Retinal pigment epithelial cell (primary cell): Measurements from ENCODE around the gene CCDC66.

Experiments
- DNase-seq: peaks from one replicate; pipeline ENCODE4 v3.0.0-alpha.2; 2010; ENCODE audit warnings: low read depth
- H3K4me3 ChIP-seq: 2 replicates; pipeline ENCODE4 v1.5.1; 2011; ENCODE audit warnings: mild to moderate bottlenecking, low read length, control low read depth, moderate library complexity
- TF ChIP-seq, protein P1 (sequence below): conservative IDR thresholded peaks from 2 replicates; pipeline ENCODE4 v1.5.1; 2011; ENCODE audit warnings: low read depth, low read length, control low read depth, inconsistent platforms

Gene CCDC66

DNA sequence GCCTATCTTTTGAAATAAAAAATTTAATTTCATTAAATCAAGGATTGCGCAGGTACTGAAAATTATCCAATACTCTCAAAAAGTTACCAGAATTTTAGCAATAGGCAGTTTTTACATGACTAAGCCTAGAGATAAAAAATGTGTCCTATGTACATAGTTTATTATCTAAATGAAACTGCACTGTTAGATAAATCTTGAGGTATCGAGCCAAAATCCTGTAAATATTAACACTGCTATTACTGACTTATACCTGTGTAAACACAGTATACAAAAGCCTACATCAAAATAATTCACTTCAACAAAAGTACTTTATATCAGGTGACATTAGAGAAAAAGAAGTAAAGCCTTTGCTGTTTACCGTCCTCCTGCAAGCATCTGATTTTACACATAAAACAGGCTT lies 65.4 kb downstream of the CCDC66 start:
- H3K4me3 ChIP-seq, result no peak overlapping the region
- TF ChIP-seq, protein P1, sequence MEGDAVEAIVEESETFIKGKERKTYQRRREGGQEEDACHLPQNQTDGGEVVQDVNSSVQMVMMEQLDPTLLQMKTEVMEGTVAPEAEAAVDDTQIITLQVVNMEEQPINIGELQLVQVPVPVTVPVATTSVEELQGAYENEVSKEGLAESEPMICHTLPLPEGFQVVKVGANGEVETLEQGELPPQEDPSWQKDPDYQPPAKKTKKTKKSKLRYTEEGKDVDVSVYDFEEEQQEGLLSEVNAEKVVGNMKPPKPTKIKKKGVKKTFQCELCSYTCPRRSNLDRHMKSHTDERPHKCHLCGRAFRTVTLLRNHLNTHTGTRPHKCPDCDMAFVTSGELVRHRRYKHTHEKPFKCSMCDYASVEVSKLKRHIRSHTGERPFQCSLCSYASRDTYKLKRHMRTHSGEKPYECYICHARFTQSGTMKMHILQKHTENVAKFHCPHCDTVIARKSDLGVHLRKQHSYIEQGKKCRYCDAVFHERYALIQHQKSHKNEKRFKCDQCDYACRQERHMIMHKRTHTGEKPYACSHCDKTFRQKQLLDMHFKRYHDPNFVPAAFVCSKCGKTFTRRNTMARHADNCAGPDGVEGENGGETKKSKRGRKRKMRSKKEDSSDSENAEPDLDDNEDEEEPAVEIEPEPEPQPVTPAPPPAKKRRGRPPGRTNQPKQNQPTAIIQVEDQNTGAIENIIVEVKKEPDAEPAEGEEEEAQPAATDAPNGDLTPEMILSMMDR, result no peak
- DNase-seq, result no peak

DNA sequence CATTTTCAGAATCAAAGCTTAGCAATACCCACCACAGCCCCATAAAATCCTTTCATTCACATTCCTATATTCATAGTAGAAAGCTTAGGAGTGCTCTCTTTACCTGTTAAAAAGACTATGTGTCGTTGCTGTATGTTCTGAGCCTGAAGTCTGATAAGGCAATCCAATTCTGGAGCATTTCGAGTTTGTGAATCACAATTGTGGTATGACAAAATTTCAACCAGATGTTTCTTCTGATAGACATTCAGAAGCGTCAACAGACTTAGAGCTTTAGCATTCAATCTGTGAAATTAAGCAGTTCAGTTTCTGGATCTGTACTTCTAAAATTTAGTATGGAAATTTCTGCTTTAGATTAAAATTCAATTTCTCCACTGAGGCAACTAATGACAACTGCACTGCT lies 67.8 kb downstream of the CCDC66 start:
- TF ChIP-seq, protein P1, result no peak
- no peak overlapping the region for H3K4me3 ChIP-seq
- no peak for DNase-seq

DNA sequence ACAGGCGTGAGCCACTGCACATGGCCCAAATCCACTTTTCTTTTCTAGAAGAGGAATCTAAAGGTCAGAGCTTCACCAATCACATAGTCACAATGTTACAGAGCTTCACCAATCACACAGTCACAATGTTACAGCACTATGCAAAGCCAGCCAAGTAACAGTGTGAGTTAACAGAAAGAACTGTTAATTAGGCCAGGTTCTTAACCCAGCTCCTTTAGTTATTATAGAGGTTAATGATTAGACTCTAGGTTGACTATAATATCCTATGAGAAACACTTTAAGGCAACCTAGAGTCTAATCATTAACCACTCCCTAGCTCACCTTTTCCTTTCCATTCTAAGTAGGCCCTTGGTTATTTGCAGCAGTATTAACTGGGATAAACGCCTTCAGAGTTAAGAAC lies 72.1 kb downstream of the CCDC66 start:
- TF ChIP-seq, protein P1, result no peak
- no peak overlapping the region for H3K4me3 ChIP-seq
- DNase-seq, result no peak

DNA sequence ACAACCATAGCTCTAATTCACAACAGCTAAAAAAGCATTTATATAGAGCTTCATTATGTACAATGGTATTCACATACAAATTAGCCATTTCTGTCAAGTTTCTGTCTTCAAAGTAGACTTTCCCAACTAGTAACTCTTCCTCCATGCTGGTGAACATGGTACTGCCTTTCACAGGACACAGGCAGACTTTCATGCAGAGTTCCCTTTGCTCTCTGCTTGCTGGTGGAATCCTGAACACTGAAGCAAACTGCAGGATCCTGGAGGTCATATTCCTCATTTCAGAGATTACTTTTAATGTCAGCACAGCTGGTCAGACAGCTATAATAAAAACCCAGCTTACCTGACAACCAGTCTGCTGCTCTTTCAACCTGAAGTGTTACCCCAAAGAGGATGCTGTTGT lies 72.5 kb downstream of the CCDC66 start:
- DNase-seq, result no peak
- TF ChIP-seq, protein P1, result no peak
- H3K4me3 ChIP-seq, result no peak overlapping the region

DNA sequence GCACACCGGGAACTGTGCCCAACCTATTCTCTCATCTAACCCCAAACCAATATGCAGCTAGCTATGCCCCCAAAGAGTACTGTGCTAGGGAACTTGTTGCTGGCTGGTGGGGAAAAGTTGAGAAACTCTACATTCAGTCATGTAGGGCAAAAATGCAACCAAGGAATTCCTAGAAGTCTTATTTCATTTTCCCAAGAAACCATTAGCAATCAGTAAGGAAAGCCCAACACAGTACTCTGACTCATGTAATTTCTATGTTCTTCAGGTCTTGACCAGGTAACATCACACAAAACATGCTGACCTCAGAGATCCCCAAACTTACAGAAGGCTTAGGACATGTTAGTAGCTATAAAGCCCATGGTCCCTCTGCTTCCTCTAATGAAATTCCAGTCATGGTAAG lies 74.0 kb downstream of the CCDC66 start:
- TF ChIP-seq, protein P1, result no peak
- H3K4me3 ChIP-seq, result no peak overlapping the region
- no peak for DNase-seq

DNA sequence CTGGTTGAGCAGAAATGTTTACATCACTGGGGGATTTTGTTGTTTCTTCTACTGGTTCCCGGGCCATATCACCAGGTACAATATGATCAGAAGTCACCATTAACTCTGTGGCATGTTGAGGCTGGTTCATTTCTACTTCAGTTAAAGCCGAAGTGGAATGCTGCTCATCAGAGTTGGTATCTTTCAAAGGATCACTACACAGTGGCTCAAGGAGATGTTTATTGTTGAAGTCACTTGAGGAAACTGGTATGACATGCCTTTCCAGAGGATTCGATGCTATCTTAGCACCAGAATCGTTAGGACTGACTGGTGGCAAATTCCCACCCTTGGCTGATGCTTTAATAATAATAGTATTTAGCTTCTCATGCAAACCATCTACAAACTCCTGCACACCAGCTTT lies 76.2 kb downstream of the CCDC66 start:
- no peak for DNase-seq
- TF ChIP-seq, protein P1, result no peak

DNA sequence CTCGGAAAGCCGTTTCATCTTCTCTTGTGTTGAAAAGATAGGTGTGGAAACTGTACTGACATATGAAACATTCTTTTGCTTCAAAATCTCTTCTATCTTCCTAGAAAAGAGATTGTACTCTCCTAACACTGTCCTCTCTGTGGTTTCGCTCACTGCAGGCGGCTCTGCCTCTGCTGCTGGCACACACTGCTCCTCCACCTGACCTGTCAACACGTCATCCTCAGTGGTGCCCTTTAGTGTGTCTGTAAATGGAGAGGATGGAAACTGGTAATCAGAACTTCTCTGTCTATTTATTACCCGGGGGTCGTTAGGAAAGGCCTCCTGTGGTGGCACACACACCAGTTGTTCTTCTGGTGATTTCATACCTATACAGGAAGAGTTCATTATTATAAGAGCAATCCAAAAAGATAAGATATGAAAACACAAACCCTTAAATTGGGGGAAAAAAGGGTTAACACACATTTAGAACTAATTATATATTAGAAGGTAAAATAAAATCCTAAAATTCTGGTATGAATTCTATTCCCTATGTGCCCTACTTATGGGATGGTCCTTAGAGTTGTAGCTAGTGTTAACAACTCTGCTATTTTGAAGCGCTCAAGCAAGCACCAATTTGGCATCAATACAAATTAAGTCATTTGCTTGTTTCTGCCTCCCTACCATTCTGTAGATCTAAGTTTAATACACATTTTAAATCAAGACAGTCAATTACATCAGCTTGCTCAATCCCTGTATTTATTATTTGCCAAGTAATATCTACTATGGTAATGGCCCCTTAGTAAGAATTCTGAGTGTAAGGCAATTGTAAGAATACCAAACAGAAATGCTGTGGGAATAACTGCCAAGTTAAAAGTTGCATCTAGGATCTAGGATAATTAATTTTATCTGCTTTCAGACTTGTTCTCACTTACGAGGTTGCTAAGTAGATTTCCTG lies 76.9 kb downstream of the CCDC66 start:
- no peak overlapping the region for H3K4me3 ChIP-seq
- DNase-seq, result no peak
- TF ChIP-seq, protein P1, result no peak

More for the DNA sequence above, 76.2 kb downstream of the CCDC66 start:
- no peak overlapping the region for H3K4me3 ChIP-seq
